H1 (cell line): ENCODE results near the gene TDRD12.

Experiments
- BCL11A ChIP-seq, 2 experiments: IDR thresholded peaks; one replicate each; pipeline ENCODE4 v1.6.1; 2011; ENCODE audit warnings: low read depth in 2 of 2, low read length in 2 of 2, mild to moderate bottlenecking in 2 of 2
- CTCF ChIP-seq, 3 experiments: IDR thresholded peaks; 1 replicate in 2 of 3; 2 replicates in 1 of 3; pipeline versions ENCODE4 v1.5.1 to v1.6.1; 2011; ENCODE audit warnings: low read length in 3 of 3, mild to moderate bottlenecking in 3 of 3, inconsistent platforms in 2 of 3, low read depth in 1 of 3, moderate library complexity in 1 of 3; ENCODE audit not compliant: insufficient read depth in 1 of 3; ENCODE audit errors: control extremely low read depth in 1 of 3
- EP300 ChIP-seq, 2 experiments: IDR thresholded peaks; 1 replicate in 1 of 2; 2 replicates in 1 of 2; pipeline ENCODE4 v1.6.1; 2011 to 2012; ENCODE audit warnings: low read depth in 2 of 2, low read length in 2 of 2, mild to moderate bottlenecking in 2 of 2, borderline replicate concordance in 1 of 2, inconsistent platforms in 1 of 2, moderate library complexity in 1 of 2
- HDAC2 ChIP-seq, 2 experiments: fragments of 300-600 bp in 1 of 2; sonication (generic) in 1 of 2; IDR thresholded peaks; 2 replicates each; pipeline ENCODE4 v1.6.1; 2011 to 2012; ENCODE audit warnings: low read depth in 2 of 2, low read length in 2 of 2, mild to moderate bottlenecking in 2 of 2, moderate library complexity in 2 of 2, borderline replicate concordance in 1 of 2, inconsistent platforms in 1 of 2
- POLR2A ChIP-seq, 2 experiments: IDR thresholded peaks; 1 replicate in 1 of 2; 2 replicates in 1 of 2; pipeline ENCODE4 v1.6.1; 2011; ENCODE audit warnings: low read depth in 2 of 2, low read length in 2 of 2, mild to moderate bottlenecking in 2 of 2; ENCODE audit errors: control extremely low read depth in 1 of 2
- POLR2AphosphoS5 ChIP-seq: IDR thresholded peaks from 2 replicates; pipeline ENCODE4 v1.6.1; 2011; ENCODE audit warnings: low read depth, low read length
- TEAD4 ChIP-seq: IDR thresholded peaks from 2 replicates; pipeline ENCODE4 v1.6.1; 2012; ENCODE audit warnings: low read depth, low read length, inconsistent platforms, mixed read lengths
- YY1 ChIP-seq: IDR thresholded peaks from 2 replicates; pipeline ENCODE4 v1.6.1; 2011; ENCODE audit warnings: low read depth, mild to moderate bottlenecking, low read length

GRCh38 chr19:32673573-32673972, 46.0 kb upstream of the TDRD12 start:
- TF ChIP-seq EP300 (IDR thresholded peaks at IDR 0.05; ENCODE audit: borderline replicate concordance in 1 of 2, low read depth in 2 of 2, low read length in 2 of 2) (no peak), CTCF (IDR thresholded peaks at IDR 0.05; ENCODE audit: control extremely low read depth in 1 of 3, insufficient read depth in 1 of 3, low read depth in 1 of 3, low read length in 3 of 3) (no peak), HDAC2 (IDR thresholded peaks at IDR 0.05; ENCODE audit: borderline replicate concordance in 1 of 2, low read depth in 2 of 2, low read length in 2 of 2) (no peak), POLR2AphosphoS5 (no peak), POLR2A (IDR thresholded peaks at IDR 0.05; ENCODE audit: control extremely low read depth in 1 of 2, low read depth in 2 of 2, low read length in 2 of 2) (no peak), TEAD4 (no peak), BCL11A (IDR thresholded peaks at IDR 0.05; ENCODE audit: low read depth in 2 of 2, low read length in 2 of 2) (no peak), YY1 (no peak)
